NCI-H510A (cell line): ENCODE measurements around the gene C3orf18.
A peak's percentile ranks its signal among the peaks of the same experiment; 100 is the strongest.
"Not testable (repeated sequence)": the region's sequence is repeated elsewhere in the genome, so short reads cannot be mapped to it uniquely, and the experiment has no call there.

ENCODE experiments used
- DNase-seq: peaks from one replicate; lab custom pipeline; 2025; lab: John Stamatoyannopoulos, UW

The C3orf18 gene

DNA sequence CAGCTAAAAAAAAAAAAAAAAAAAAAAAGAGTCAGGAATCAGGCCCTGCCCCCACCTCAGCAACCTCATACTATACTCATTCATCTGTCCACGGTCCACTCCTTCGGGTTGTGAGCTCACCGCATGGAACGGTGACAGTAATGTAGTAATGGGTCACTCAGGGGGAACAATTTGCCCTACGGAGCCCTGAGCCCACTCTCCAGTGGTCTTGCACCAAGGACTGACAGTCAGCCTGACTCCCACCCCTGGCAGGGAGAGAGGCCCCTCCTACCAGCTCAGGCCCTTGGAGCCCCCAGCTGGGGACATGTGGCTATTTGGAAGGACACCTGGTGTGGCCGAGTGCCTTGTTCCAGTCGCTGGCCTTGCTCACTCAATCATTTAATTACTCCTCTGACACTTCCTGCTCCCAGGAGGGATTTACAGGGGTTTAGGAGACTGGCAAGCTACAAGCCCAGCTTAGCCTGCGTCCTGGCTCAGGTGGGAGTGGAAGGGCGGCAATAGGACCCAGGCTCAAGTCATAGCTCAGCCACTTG, 44.2 kb downstream of the C3orf18 start:
- no peak for DNase-seq

DNA sequence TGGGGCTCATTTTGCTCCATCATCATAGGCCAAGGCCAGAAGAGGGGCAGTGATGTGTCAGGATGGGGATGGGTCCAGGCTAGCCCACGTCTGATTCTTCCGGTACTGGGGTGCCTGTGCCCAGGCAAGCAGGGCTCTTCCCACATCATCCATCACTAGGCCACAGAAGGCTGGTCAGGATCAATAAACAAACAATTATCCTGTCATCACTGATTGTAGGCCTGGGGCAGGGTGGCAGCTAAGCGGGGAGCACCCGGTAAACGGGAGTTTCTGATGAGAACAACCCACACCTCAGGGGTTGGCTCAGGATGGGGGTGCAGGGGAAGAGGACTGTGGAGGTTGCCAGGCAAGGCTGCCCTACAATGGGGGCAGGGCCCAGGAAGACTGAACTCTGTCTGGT, 46.0 kb downstream of the C3orf18 start:
- DNase-seq: no peak

DNA sequence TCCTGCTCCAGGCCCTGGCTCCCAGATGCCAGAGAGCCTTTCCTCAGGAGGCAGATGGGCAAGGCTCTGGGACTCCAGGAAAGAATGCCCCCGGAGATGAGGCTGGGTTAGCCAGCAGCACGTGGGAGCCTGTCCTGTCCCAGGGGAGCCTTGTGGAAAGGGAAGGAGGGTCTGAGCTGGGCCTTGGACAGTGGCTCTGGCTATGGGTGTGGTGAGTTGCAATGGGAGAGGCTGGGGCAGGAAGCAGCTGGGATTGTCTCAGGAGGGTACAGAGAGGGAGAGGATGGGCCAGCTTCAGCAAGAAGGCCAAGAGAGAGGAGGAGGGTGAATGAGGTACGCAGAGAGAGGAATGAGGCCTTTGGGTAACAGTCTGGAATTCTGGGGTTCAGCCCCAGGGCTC, 46.7 kb downstream of the C3orf18 start:
- no peak for DNase-seq

DNA sequence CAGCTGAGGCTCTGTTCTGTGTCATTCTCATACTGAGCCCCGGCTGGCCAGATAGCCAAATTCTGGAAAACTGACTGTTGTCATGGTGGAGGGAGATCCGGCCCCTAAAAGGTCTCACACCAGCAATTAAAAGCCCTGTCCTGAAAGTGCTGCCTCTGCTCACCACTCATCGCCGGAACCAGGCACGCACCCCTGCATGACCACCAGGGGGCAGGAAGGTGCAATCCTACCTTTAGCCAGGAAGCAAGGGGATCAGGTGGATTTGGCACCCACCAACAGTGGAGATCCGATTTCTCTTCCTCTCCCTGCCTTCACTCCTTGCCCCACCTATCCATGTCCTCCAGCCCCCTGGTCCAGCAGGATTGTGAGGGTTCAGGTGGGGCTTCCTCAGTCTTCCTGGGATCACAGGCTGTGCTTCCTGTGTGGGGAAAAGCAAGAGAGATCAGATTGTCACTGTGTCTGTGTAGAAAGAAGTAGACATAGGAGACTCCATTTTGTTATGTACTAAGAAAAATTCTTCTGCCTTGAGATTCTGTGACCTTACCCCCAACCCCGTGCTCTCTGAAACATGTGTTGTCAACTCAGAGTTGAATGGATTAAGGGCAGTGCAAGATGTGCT, 48.0 kb downstream of the C3orf18 start:
- no peak for DNase-seq

DNA sequence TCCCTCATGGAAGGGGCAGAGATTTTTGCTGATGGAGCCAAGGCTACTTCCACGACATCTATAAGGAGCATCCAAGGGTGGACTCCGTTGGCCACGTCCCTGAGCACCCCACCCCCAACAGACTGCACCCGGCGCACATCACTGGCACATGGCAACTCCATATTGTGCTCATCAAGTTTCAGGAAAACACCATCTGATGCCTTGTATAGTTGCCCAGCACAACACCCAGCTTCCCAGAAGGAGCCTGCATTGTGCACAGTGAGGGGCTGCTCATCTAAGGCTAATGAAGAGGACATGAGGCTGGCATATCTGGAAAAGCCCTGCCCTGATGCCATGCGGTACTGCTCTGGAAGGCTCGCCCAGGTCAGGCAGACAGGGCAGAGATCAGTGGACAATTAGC, 49.1 kb downstream of the C3orf18 start:
- DNase-seq: no peak

DNA sequence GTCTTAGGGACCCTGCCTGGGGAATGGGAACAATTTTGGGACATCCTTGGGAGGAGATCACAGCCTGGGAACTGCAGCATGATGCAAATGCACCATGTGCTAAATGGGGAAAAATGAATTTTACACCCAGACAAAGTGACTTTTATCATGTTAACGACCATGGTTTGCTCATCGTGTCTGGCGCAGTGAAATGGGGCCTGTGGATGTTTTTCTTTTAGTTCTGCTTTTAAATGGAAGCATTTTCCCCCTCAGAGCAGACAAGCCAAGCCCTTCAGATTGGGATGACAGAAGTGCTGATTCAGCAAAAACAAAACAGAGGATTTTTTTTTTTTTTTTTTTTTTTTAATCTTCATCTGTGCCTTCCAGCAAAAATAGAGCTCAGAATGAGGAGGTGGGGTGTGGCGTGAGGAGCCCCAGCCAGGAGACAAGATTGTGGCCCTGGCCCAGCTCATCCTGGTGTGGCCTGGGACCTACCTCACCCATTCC, 49.8 kb downstream of the C3orf18 start:
- no peak for DNase-seq

DNA sequence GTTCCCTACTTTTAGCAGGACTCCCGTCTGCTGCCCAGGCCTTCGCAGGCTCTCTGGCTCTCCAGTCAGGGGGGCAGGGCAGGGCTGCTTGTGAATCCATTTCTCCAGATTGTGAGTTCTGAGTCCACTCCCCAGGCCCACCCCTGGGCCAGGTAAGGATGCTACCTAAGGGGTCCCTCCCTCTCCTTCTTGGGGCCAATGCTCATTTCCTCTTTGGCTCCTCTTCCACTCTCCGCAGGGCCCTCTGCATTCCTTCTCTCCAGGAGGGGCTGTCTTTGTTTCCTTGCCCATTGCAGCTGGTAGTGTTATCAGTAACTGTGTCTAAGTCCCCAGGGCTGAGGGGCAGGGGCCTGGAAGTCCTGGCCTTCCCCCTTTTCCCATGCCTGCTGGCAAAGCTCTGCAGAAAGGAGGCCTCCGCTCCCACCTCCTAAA, 51.1 kb downstream of the C3orf18 start:
- DNase-seq: peak; percentile 57

DNA sequence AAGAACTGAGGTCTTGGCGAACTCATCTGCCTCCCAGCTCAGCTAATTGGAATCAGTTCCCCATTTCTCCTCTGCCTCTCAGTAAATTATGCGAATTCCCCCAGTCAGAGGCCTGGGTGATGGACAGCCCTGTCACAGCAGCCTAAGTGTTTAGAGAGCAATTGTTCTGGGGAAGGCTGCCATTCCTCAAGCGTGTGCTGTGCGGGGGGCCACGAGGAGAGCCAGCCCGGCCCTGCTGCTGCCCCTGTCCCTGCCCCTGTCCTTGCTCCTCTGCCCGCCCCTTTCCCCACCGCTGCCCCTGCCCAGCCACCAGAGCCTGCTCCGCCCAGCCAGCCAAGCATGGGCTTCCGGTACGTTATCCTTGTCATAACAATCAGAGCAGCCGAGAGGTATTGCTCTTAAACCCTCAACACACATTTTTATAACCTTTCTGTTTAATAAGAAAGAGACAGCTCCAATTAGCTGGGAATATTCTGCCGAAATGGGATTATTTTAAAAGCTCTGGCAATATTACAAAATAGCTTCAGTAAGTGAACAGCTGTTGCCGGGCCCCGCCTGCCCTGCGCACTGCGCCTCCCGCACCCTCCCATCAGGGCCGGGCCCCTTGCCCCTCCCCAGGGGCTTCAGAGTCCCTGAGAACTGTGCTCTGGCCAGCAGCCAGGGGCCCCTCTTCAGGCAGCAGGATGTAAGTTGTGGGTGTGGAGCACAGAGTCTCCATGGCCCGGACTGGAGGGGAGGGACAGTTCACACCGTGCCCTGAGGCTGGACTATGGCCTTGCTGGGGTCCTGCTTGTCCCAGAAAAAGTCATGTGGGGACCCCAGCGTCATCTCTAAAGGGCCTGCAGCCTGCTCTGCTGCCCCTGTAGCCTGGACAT, 51.7 kb downstream of the C3orf18 start:
- peak; percentile 79 for DNase-seq

DNA sequence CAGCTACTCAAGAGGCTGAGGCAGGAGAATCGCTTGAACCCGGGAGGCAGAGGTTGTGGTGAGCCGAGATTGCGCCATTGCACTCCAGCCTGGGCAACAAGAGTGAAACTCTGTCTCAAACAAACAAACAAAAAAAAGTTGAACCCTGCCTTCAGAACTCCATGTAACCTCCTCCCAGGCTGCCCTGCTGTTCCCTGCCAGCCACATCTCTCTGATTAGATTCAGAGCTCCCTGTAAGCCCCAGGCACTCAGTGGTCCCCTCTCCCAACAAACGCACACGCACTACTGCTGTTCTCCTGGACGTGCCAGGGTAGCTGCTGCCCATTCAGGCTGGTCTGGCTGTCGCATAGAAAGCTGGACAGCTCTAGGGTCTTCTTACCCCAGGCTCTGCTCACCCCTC, 54.6 kb downstream of the C3orf18 start:
- DNase-seq: not testable (repeated sequence)

DNA sequence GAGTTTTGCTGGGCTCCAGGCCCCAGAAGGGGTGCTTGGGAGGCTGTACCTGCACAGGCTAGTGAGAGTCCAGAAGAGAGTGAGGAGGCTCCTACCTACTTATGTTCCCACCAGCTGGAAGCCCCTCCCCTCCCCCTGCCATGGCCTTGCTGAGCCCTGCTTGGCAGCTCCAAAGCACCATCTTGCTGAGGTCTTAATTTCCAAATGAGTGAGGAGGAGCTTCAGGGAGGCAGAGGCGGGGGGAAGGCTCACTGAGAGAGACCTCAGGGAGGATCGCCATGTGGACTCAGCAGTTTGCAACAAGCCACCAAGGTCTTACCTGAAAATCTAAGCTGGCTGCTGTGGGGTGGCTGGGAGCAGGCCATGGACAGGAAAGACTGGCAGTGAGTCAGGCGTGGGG, 55.4 kb downstream of the C3orf18 start:
- no peak for DNase-seq

DNA sequence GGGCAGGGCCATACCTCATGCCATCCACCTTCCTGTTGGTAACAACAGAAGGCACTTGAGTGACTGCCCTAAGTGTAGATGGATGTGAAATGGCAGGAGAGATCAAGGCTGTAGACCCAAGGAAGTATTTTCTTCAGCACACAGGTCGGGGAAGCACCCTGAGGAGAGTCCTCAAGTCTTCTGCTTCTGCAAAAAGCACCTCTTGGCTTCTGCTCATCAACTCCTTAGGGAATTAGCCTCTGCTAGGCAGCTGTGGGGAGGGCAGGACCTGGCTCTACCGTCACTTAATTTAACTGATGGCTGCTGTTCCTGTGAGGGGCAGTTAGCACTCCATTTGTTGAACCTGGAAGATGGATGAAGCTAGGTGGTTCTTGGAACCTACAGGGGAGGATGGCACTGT, 57.2 kb downstream of the C3orf18 start:
- DNase-seq: no peak

DNA sequence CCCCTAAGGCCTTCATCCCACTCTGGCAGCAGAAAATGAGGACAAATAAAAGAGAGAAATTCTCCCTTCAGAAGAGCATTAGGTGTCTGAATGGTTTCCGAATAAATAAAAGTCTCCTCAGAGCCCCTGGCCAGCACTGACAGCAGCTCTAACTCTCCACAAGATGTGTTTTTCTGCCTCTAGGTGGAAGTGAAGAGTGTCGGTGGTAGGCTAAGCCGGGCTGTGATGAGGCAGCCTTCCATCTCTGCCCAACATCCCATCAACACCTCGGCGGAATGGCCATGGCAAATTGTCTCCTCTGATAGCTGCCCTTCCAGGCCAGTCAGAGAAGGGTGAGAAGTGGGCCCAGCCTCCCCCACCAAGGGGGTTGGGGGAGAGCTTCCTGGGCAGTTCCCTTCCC, 57.8 kb downstream of the C3orf18 start:
- DNase-seq: no peak

DNA sequence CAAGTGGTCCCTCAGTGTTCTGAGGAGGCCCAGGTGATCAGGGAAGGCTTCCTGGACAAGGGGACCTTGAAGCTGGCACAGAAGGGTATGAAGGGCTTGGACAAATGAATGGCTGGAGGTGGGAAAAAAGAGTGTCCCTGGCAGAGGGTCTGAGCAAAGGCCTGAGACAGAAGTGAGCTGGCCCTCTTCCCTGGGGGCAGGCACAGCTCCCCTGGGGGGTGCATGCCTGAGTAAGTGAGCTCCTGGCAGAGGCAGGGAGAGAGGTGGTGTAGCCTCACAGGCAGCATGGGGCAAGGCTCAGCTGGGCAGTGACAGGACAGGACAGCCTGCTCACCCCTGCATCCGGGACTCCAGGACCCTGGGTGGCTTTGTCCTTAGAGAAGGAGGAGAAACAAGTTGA, 58.7 kb downstream of the C3orf18 start:
- no peak for DNase-seq
